IMR-90 (cell line): ENCODE measurements around the gene OSBP2. TPM values are rescaled to one million over a fixed set of nuclear protein-coding genes. Genes with fewer than 3 reads are reported as not detected.

ENCODE experiments used
- ATAC-seq: fragments of 200-7000 bp; cut with Tn5 transposase; 2 replicates; pipeline ENCODE4 v1.9.1; 2020; ENCODE audit warnings: low read depth, mild to moderate bottlenecking, moderate library complexity
- BruUV-seq: library from RNA; stranded (reverse); fragments of 400-500 nt; replicated peaks from 2 replicates; lab custom pipeline; 2021; lab: Mats Ljungman, UMichigan
- CTCF ChIA-PET: fragments of 300-600 bp; formaldehyde crosslinking; extraction: SDS; loops from one replicate; lab custom pipeline; 2021; ENCODE audit warnings: antibody characterized with exemption; lab: Yijun Ruan, JAX
- POLR2A ChIA-PET: fragments of 300-600 bp; sonication (Branson Sonifier 250); formaldehyde crosslinking; loops from one replicate; lab custom pipeline; 2022; ENCODE audit warnings: antibody characterized with exemption; ENCODE audit not compliant: unreplicated experiment; lab: Charles Lee
- DNase-seq: peaks from one replicate; pipeline ENCODE4 v3.0.0; 2013
- H2AFZ ChIP-seq: replicated peaks from 2 replicates; pipeline ENCODE3; 2013; ENCODE audit warnings: low read length, mild to moderate bottlenecking; ENCODE audit not compliant: poor library complexity
- H2AK5ac ChIP-seq: 2 replicates; pipeline ENCODE4 v1.6.1; 2013; ENCODE audit warnings: low read depth, low read length, inconsistent platforms
- H2AK9ac ChIP-seq: replicated peaks from 2 replicates; pipeline ENCODE3; 2013; ENCODE audit warnings: mild to moderate bottlenecking, low read depth, low read length, moderate library complexity; ENCODE audit not compliant: poor library complexity
- H2BK120ac ChIP-seq: 2 replicates; pipeline ENCODE4 v1.6.1; 2013; ENCODE audit warnings: low read depth, low read length, inconsistent platforms
- H2BK15ac ChIP-seq: 3 replicates; pipeline ENCODE4 v1.6.1; 2013; ENCODE audit warnings: low read depth, low read length, inconsistent platforms
- H2BK20ac ChIP-seq: 2 replicates; pipeline ENCODE4 v1.6.1; 2013; ENCODE audit warnings: low read depth, mild to moderate bottlenecking, inconsistent platforms, low read length, moderate library complexity
- H2BK5ac ChIP-seq: 2 replicates; pipeline ENCODE4 v1.6.1; 2013; ENCODE audit warnings: mild to moderate bottlenecking, low read depth, low read length, inconsistent platforms; ENCODE audit not compliant: poor library complexity, severe bottlenecking
- H3K14ac ChIP-seq: replicated peaks from 2 replicates; pipeline ENCODE4 v1.6.1; 2013; ENCODE audit warnings: low read depth, low read length, inconsistent platforms
- H3K18ac ChIP-seq: 2 replicates; pipeline ENCODE4 v1.6.1; 2013; ENCODE audit warnings: low read depth, low read length, control low read depth
- H3K23ac ChIP-seq: 2 replicates; pipeline ENCODE4 v1.6.1; 2013; ENCODE audit warnings: low read depth, low read length, inconsistent platforms
- H3K27ac ChIP-seq: 2 replicates; pipeline ENCODE4 v1.5.1; 2013; ENCODE audit warnings: mild to moderate bottlenecking, control low read depth, low read length; ENCODE audit not compliant: insufficient read depth
- H3K27me3 ChIP-seq: 2 replicates; pipeline ENCODE4 v1.6.1; 2013; ENCODE audit warnings: low read length; ENCODE audit not compliant: control insufficient read depth, insufficient read depth
- H3K36me3 ChIP-seq: 2 replicates; pipeline ENCODE4 v1.6.1; 2013; ENCODE audit warnings: low read length, mixed read lengths; ENCODE audit not compliant: control insufficient read depth, insufficient read depth
- H3K4ac ChIP-seq: 2 replicates; pipeline ENCODE4 v1.6.1; 2013; ENCODE audit warnings: low read depth, low read length, inconsistent platforms
- H3K4me1 ChIP-seq: 2 replicates; pipeline ENCODE4 v1.6.1; 2013; ENCODE audit warnings: low read length, mixed read lengths; ENCODE audit not compliant: control insufficient read depth, insufficient read depth
- H3K4me2 ChIP-seq: 2 replicates; pipeline ENCODE4 v1.6.1; 2013; ENCODE audit warnings: low read depth, mild to moderate bottlenecking, control low read depth, low read length, moderate library complexity
- H3K4me3 ChIP-seq: 2 replicates; pipeline ENCODE4 v1.5.1; 2013; ENCODE audit warnings: low read depth, mild to moderate bottlenecking, control low read depth, low read length, moderate library complexity; ENCODE audit not compliant: insufficient read depth
- H3K56ac ChIP-seq: 2 replicates; pipeline ENCODE4 v1.6.1; 2013; ENCODE audit warnings: low read length, inconsistent platforms; ENCODE audit not compliant: insufficient read depth; ENCODE audit errors: extremely low read depth
- H3K79me1 ChIP-seq, 2 experiments: 2 replicates each; pipeline ENCODE4 v1.6.1; 2013; ENCODE audit warnings: low read length in 2 of 2, inconsistent platforms in 1 of 2, low read depth in 1 of 2
- H3K9ac ChIP-seq: 2 replicates; pipeline ENCODE4 v1.6.1; 2013; ENCODE audit warnings: low read depth, low read length, control low read depth
- H3K9me1 ChIP-seq: 2 replicates; pipeline ENCODE4 v1.6.1; 2013; ENCODE audit warnings: low read length, inconsistent platforms; ENCODE audit not compliant: insufficient read depth
- H3K9me3 ChIP-seq: 2 replicates; pipeline ENCODE4 v1.6.1; 2013; ENCODE audit warnings: low read length; ENCODE audit not compliant: control insufficient read depth, insufficient read depth
- H4K20me1 ChIP-seq: 2 replicates; pipeline ENCODE4 v1.6.1; 2013; ENCODE audit warnings: low read length, inconsistent platforms; ENCODE audit not compliant: insufficient read depth
- H4K5ac ChIP-seq: 2 replicates; pipeline ENCODE4 v1.6.1; 2013; ENCODE audit warnings: mild to moderate bottlenecking, low read depth, low read length, control low read depth
- H4K8ac ChIP-seq, 2 experiments: 2 replicates each; pipeline ENCODE4 v1.6.1; 2013; ENCODE audit warnings: low read depth in 2 of 2, low read length in 2 of 2, control low read depth in 1 of 2, inconsistent platforms in 1 of 2
- H4K91ac ChIP-seq: 2 replicates; pipeline ENCODE4 v1.6.1; 2013; ENCODE audit warnings: low read depth, low read length, inconsistent platforms; ENCODE audit not compliant: insufficient read depth
- BHLHE40 ChIP-seq: fragments of 150-350 bp; IDR thresholded peaks from 2 replicates; pipeline ENCODE4 v1.6.1; 2016; ENCODE audit warnings: mild to moderate bottlenecking, low read depth, low read length
- CEBPB ChIP-seq: IDR thresholded peaks from 2 replicates; pipeline ENCODE4 v1.6.1; 2012; ENCODE audit warnings: low read depth, low read length, improper control_type of control experiment
- CHD1 ChIP-seq: IDR thresholded peaks from 2 replicates; pipeline ENCODE4 v1.6.1; 2012; ENCODE audit warnings: low read depth, low read length, improper control_type of control experiment
- FOS ChIP-seq: fragments of 150-350 bp; IDR thresholded peaks from 2 replicates; pipeline ENCODE4 v1.6.1; 2016; ENCODE audit warnings: low read depth, low read length
- MAFK ChIP-seq: IDR thresholded peaks from 2 replicates; pipeline ENCODE4 v1.6.1; 2012; ENCODE audit warnings: low read depth, low read length, improper control_type of control experiment
- MAZ ChIP-seq: IDR thresholded peaks from 2 replicates; pipeline ENCODE4 v1.6.1; 2012; ENCODE audit warnings: low read depth, mild to moderate bottlenecking, low read length, improper control_type of control experiment, moderate library complexity, borderline replicate concordance
- NFE2L2 ChIP-seq: fragments of 150-350 bp; IDR thresholded peaks from 2 replicates; pipeline ENCODE4 v1.6.1; 2016; ENCODE audit warnings: low read depth, mild to moderate bottlenecking, low read length
- POLR2A ChIP-seq: IDR thresholded peaks from 2 replicates; pipeline ENCODE4 v1.6.1; 2012; ENCODE audit warnings: mild to moderate bottlenecking, low read depth, low read length
- RAD21 ChIP-seq: IDR thresholded peaks from 2 replicates; pipeline ENCODE4 v1.6.1; 2012; ENCODE audit warnings: low read length, improper control_type of control experiment
- RFX5 ChIP-seq: IDR thresholded peaks from 2 replicates; pipeline ENCODE4 v1.8.0; 2012; ENCODE audit warnings: low read depth, mild to moderate bottlenecking, low read length, moderate library complexity
- SMC3 ChIP-seq: fragments of 150-350 bp; IDR thresholded peaks from 2 replicates; pipeline ENCODE4 v1.6.1; 2016; ENCODE audit warnings: low read depth, mild to moderate bottlenecking, antibody characterized with exemption, low read length, moderate library complexity
- WGBS, 2 experiments: methylation state at CpG; one replicate each; pipeline versions ENCODE4 v1.1.5 to v1.1.7; 2013; ENCODE audit warnings: missing lambda C conversion rate in 2 of 2; ENCODE audit not compliant: insufficient read length in 1 of 2; ENCODE audit errors: extremely low coverage in 2 of 2; 5-methylcytosine and 5-hydroxymethylcytosine counted together
- dilution Hi-C: fragments of 300-500 bp; cut with HindIII; formaldehyde crosslinking; loops from one replicate; pipeline ENCODE4 v1.14.3; 2018; ENCODE audit warnings: low sequenced_read_pairs; ENCODE audit not compliant: unreplicated experiment
- in situ Hi-C: fragments of 300-500 bp; cut with MboI; formaldehyde crosslinking; loops from 3 replicates; pipeline ENCODE4 v1.14.3; 2019; ENCODE audit warnings: low sequenced_read_pairs, inconsistent platforms, mixed read lengths
- intact Hi-C: fragments of 100-400 bp; cut with micrococcal nuclease; formaldehyde crosslinking; loops from 2 replicates; pipeline ENCODE4 v1.10.0; 2022
- polyA plus RNA-seq, 3 experiments: library from polyadenylated mRNA; depleted of rRNA; stranded (reverse); fragments of >200 nt; gene quantifications; 2 replicates each; pipeline ENCODE4 v1.2.3, GENCODE V29; 2012; ENCODE audit warnings: low replicate concordance in 1 of 3
- total RNA-seq: library from RNA; depleted of rRNA; stranded (reverse); fragments of >200 nt; gene quantifications from 2 replicates; pipeline ENCODE4 v1.2.3, GENCODE V29; 2012
- TF ChIP-seq, protein P1 (sequence below): conservative IDR thresholded peaks from 2 replicates; pipeline ENCODE4 v1.5.1; 2012; ENCODE audit warnings: mild to moderate bottlenecking, low read depth, low read length, improper control_type of control experiment
- TF ChIP-seq, protein P2 (sequence below): fragments of 150-350 bp; IDR thresholded peaks from 2 replicates; pipeline ENCODE4 v1.6.1; 2016; ENCODE audit warnings: low read depth, mild to moderate bottlenecking, low read length, moderate library complexity, borderline replicate concordance

OSBP2 gene
- total and polyA plus RNA-seq, 2 of the 4 experiments (the other 2 are of a cell fraction), result 1.8 to 2.2 TPM

DNA sequence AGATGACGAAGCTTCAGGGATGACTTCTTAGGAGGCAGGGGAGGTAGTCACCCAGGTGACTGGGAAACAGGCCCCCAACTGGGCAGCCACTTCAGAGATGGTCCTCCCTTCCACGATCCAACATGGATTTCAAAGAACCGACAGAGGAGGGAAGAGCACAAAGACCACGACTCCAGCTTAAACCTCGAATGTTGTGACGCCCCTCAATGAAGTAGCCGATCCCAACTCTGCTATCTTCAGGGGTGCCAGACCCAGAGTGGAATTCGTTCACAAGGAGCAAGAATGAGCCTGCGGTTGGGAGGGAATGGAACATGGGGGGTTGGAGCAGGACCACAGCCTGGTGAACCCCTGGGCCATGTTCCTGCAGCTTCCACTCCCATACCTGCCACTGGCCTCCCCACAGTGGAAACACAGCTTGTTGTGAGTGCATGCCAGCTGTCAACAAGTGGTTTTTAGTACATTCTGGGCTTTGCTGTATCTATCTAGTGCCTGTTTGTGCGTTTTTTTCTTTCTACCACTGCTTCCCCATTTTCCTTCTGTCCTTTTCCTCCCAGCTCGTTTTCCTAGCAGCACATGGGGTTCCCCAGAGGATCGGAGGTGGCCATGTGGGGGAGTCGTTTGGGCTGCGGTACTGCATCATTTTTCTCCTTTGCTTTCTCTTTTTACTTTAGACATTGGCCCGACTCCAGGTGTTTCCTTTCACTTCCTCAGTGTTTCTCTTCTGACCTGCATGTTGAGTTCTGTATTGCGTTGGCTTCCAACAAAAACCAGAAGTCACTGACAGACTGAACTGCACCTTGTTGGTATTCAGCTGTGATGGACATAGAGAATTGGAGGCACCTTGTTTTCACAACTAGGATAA lies 208.1 kb downstream of the OSBP2 start (continued):
- TF ChIP-seq POLR2A (no peak), MAZ (no peak), SMC3 (no peak), BHLHE40 (no peak)

DNA sequence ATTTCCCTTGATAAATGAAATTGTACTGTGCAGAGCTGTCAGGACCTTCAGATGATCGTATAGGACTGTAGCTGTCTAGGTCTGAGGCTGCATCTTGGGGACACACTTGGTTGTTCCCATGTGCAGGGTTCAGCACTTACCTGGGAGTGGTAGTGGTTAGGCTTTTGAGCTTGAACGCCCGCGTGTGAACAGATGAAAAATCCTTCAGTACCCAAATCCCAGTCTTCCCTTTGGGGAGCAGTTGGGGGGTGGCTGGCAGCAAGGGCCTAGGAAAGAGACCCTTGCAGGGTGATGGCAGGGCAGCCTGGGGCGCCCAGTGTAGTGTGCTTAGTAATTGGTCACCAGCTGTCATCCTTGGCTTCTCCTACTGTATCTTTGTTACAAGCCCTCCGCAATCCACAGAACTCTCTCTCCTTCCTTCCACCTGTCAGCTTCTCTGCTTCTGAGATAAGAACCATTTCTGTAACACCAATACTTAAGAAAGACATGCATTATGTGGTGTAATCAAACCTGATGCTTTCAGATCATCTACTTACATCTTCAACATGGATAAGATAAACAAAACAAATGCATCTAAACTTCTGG lies 209.3 kb downstream of the OSBP2 start:
- Histone ChIP-seq H3K23ac (no peak overlapping the region), H2BK5ac (no peak overlapping the region), H3K4ac (no peak overlapping the region), H4K91ac (no peak overlapping the region), H3K9me1 (no peaks in the 10 kb centered on the region), H3K9ac (no peak overlapping the region), H3K27ac (no peak overlapping the region), H3K56ac (no peak overlapping the region), H4K20me1 (no peaks in the 10 kb centered on the region), H2AK5ac (no peak overlapping the region), H3K4me2 (no peak overlapping the region), H3K36me3 (no peaks in the 10 kb centered on the region), H2AFZ (no peak overlapping the region), H3K4me1 (no peaks in the 10 kb centered on the region), H3K79me1 (no peaks in the 10 kb centered on the region), H2BK20ac (no peak overlapping the region), H4K5ac (no peak overlapping the region), H4K8ac (no peak overlapping the region), H2BK15ac (no peak overlapping the region), H3K4me3 (no peak overlapping the region), H2AK9ac (no peak overlapping the region), H2BK120ac (no peak overlapping the region), H3K9me3 (peaks cover 4% of the 10 kb centered on the region), H3K27me3 (no peaks in the 10 kb centered on the region), H3K14ac (no peak overlapping the region), H3K18ac (no peak overlapping the region)
- ChIA-PET CTCF (interaction anchor here (0.9 kb wide), 1 partner anchor 9 kb away, joined by 3 read pairs; no protein-coding TSS in a partner anchor), POLR2A (interaction anchor here (0.5 kb wide), 1 partner anchor 243 kb away, joined by 3 read pairs; no protein-coding TSS in a partner anchor)
- DNase-seq (no peak), ATAC-seq (no peak)
- no TSS peak for BruUV-seq
- intact Hi-C loops, result no loop called here
- in situ Hi-C loops, result loop anchor here (10.0 kb wide), 2 partner anchors 119 to 289 kb away; no protein-coding TSS in a partner anchor
- WGBS, 2 experiments, result 40% methylated on average over 1 of the region's 6 CpGs; no CpG with 5 or more reads in 1 of the 2 experiments
- dilution Hi-C loops, result no loop called here
- TF ChIP-seq, protein P1, sequence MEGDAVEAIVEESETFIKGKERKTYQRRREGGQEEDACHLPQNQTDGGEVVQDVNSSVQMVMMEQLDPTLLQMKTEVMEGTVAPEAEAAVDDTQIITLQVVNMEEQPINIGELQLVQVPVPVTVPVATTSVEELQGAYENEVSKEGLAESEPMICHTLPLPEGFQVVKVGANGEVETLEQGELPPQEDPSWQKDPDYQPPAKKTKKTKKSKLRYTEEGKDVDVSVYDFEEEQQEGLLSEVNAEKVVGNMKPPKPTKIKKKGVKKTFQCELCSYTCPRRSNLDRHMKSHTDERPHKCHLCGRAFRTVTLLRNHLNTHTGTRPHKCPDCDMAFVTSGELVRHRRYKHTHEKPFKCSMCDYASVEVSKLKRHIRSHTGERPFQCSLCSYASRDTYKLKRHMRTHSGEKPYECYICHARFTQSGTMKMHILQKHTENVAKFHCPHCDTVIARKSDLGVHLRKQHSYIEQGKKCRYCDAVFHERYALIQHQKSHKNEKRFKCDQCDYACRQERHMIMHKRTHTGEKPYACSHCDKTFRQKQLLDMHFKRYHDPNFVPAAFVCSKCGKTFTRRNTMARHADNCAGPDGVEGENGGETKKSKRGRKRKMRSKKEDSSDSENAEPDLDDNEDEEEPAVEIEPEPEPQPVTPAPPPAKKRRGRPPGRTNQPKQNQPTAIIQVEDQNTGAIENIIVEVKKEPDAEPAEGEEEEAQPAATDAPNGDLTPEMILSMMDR, result no peak
- TF ChIP-seq MAFK, result no peak
- no peak for TF ChIP-seq RAD21
- no peak for TF ChIP-seq POLR2A
- no peak for TF ChIP-seq BHLHE40
- no peak for TF ChIP-seq SMC3
- TF ChIP-seq CEBPB, result no peak
- no peak for TF ChIP-seq FOS
- TF ChIP-seq, protein P2, sequence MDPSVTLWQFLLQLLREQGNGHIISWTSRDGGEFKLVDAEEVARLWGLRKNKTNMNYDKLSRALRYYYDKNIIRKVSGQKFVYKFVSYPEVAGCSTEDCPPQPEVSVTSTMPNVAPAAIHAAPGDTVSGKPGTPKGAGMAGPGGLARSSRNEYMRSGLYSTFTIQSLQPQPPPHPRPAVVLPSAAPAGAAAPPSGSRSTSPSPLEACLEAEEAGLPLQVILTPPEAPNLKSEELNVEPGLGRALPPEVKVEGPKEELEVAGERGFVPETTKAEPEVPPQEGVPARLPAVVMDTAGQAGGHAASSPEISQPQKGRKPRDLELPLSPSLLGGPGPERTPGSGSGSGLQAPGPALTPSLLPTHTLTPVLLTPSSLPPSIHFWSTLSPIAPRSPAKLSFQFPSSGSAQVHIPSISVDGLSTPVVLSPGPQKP, result no peak
- no peak for TF ChIP-seq CHD1
- TF ChIP-seq MAZ, result no peak
- no peak for TF ChIP-seq NFE2L2
- TF ChIP-seq RFX5, result no peak
